Right lung (tissue), 5 donors: Measurements from ENCODE around the gene SMIM5. TPM values are rescaled to one million over a fixed set of nuclear protein-coding genes. Genes with fewer than 3 reads are reported as not detected.
"Not testable (repeated sequence)": the region's sequence is repeated elsewhere in the genome, so short reads cannot be mapped to it uniquely, and the experiment has no call there.

Experiments
- DNase-seq, 2 donors: peaks; one replicate each; pipeline ENCODE4 v3.0.0-alpha.2; 2013
- polyA plus RNA-seq, 5 donors: library from polyadenylated mRNA; unstranded; fragments of 120-200 nt; gene quantifications; one replicate each; pipeline versions ENCODE4 v1.2.1 to v1.2.3, GENCODE V29; 2013; ENCODE audit warnings: inconsistent platforms in 1 of 5, low replicate concordance in 1 of 5; ENCODE audit not compliant: insufficient read length in 5 of 5, insufficient read depth in 1 of 5

SMIM5 gene
- polyA plus RNA-seq, 5 donors: 1.4 to 3.7 (median 2.3) TPM

DNA sequence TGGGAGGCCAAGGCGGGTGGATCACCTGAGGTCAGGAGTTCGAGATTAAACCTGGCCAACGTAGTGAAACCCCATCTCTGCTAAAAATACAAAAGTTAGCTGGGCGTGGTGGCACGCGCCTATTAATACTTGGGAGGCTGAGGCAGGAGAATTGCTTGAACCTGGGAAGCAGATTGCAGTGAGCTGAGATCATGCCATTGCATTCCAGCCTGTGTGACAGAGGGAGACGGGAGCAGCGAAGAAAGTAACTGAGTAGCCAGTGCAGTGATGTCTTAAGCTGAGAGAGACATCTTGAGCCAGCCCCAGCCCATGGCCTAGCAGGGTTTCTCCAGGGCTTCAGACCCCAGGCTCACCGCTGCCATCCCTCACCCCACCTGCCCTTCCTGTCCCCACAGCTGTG, 9.8 kb upstream of the SMIM5 start:
- no peak for DNase-seq

DNA sequence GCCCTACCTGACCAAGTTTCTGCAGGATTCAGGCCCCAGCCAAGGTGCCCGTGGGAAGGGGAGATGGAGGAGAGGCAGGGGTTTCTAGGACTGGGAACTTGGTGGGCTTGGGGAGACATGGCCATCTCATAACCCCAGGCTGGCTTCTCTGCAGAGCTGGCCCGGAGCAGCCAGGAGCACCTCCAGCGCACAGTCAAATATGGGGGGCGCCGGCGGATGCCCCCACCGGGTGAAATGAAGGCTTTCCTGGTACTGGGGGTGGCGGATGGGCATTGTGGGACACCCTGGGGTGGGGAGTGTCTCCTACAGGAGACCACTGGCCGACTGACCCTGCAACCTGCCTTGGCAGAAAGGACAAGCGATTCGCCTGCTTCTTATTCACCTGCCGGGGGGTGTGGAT, 9.2 kb upstream of the SMIM5 start:
- no peak for DNase-seq

DNA sequence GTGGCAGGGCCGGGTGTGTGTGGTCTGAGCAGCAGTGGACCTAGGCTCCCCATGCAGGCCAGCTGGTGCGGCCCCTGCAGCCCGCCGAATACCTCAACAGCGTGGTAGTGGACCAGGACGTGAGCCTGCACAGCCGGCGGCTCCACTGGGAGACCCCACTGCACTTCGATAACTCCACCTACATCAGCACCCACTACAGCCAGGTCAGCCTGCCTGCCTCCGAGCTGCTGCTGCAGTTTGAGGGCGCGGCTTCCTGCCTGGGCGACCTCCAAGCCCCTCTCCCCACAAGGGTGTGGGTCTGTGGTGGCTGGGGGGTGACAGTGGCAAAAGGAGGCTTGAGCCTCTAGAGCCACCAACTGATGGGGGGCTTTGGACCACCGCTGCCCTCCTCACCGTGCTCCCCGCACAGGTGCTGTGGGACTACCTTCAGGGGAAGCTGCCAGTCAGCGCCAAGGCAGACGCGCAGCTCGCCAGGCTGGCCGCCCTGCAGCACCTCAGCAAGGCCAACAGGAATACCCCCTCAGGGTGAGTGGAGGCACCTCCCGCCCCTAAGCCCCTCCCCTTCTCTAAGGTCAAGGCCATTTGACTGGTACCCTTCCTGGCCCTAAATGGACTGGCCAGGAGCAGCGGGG, 8.4 kb upstream of the SMIM5 start:
- DNase-seq: no peak

DNA sequence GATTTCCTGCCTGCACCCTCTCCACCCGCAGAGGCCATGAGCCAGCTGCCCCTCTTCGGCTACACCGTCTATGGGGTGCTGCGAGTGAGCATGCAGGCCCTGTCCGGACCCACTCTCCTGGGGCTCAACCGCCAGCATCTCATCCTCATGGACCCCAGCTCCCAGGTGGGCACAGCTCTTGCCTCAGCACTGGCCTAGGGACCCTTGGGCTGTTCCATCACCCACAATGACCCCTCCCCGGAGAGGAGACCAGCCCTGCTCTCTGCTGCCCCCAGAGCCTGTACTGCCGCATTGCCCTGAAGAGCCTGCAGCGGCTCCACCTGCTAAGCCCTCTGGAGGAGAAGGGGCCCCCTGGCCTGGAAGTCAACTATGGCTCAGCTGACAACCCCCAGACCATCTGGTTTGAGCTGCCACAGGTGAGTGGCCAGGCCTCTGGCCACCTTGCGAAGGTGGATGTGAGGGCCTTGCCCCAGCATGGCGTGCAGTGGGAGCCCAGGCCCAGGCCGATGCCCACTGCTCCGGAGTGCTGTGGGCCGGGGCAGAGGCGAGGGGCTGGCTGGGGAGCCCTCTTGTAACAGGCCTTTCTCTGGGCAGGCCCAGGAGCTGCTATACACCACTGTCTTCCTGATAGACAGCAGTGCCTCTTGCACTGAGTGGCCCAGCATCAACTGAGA, 7.3 kb upstream of the SMIM5 start:
- DNase-seq: no peak

GRCh38 chr17:75626496-75627038, 6.7 kb upstream of the SMIM5 start:
- DNase-seq: no peak

DNA sequence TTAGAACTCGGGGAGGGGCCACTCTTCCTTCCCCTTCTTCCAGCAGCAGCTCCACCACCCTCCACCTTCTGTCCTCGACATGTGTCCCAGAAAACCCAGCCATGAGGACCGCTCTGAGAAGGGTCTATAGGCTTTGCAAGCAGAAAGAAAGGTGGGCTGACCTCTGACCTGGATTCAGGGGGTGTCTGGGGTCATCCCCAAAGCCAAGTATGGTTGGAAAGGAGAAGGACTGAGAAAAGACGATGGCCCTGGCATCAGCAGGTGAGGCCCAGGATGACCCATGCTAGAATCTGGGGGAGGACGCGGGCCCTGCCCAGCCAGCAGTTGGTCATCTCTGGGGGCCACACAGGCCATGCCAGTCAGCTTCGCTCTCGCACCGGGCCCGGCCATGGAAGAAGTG, 6.1 kb upstream of the SMIM5 start:
- no peak for DNase-seq

- no peak for DNase-seq
Measured at GRCh38 chr17:75628425-75628824, 4.8 kb upstream of the SMIM5 start.

GRCh38 chr17:75629157-75629556, 4.1 kb upstream of the SMIM5 start:
- no peak for DNase-seq

GRCh38 chr17:75630071-75630917, 2.9 kb upstream of the SMIM5 start:
- DNase-seq: no peak

- DNase-seq: no peak
Measured at GRCh38 chr17:75631353-75631752, 1.9 kb upstream of the SMIM5 start.

DNA sequence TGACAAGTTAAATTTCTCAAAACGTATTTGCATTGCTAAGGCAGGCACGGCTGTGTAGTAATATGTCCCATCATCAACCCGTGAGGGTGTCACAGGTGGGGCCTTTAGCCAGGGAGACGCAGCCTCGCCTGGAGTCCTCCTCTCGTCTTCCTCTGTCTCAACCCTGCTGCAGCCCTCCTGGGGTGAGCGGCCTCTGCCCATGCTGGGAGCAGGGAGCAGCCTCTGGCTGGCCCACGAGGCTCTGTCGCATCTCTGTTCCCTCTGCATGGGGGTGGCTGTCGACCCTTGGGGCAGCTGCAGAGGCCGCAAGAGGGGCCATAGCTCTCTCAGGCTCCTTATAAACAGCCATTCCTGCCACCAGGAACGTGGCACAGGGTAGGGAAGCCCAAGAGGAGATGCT, 806 bp upstream of the SMIM5 start:
- DNase-seq: no peak

DNA sequence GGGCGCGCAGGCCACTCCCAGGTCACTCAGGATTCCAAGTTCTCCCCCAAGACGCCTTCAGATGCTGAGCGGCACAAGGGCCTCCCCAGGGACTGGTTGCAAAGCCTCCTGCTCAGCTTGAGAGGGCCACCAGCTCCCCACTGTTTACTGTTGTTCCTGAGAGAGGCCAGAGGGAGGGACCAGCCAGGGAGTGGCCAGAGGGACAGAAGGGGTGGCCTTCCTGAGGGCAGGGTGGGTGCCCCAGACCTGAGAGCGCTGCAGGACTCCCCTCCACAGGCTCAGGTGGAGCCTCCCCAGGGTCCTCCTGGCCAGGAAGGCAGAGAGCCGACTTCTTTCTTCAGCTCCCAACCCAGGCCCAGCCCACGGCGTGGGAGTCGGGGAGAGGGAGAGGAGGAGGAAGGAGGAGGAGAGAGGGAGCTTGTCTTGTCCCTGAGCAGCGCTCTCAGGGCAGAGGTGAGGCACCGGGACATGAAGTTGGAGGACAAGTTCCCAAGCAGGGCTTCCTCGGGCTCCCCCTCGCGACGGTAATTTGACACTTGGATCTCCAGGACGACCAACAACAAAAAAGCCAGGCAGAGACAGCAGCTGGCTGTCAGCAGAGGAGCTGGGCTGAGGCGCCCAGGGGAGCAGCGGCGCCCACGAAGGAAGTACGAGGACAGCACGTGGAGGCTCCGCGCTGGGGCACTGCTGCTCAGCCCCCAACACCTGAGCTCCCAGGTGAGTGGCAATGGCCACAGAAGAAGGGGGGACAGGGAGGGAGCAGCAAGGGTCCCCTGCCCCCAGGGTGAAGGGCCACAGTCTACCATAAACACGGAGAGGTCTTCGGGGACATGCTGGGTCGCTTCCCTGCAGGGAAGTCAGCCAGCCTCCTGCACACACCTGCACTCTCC, 497 bp downstream of the SMIM5 start:
- DNase-seq: peak; percentile 90 to 91

DNA sequence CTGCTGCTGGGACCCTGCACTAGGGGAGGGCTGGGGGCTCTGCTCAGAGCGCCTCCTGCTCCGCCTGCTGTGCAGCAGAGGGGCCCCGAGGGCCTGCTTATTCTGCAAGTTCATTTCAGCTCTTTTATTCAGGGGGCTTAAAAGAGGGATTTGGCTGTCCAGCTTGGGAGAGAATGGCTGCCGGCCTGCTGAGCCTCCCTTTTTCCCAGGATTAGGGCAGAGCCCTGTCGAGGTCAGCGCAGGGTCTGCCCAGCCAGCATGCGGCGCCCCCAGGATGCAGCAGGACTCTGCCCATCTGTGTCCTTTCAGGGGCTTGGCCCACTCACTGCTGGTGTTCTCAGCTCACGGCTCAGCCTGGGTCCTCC, 1.1 kb downstream of the SMIM5 start:
- no peak for DNase-seq

DNA sequence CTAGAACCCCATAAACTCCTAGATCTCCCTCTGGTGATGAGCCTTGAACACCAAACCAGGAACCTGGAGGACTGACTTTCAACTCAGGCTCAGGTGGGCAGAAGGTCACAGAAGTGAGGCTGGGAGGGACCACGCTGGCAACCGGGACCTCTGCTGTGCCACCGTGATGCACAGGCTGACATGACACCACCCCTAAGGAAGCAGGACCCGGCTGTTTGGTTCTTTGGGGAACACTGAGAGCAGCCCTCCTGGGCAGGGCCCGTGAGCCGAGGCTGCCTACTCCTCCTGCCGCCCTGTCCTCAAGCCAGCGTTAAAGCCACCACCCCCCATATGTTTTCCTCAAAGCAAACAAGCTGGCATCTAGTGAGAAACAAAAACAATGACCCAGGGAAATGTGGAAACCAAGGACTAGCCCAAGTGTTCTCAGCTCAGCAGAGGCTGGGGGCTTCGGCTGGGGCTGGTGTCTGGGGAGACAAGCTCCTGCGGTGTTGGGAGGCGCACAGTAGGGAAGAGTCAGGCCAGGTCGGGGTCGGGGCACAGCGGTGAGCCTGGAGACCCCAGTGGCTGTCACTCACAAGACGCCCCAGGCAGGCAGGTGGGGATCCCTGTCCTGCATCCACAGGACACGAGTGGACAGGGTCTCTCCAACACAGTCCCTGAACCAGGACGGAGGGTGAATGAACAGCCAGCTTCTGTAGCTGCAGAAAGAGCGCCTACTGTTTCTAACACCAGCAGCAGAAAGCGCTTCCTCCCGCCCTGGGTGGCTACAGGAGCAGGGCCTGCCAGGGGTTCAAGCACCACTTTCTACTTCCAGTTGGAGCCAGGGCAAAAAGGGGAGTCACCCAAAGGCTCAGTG, 1.7 kb downstream of the SMIM5 start:
- no peak for DNase-seq

DNA sequence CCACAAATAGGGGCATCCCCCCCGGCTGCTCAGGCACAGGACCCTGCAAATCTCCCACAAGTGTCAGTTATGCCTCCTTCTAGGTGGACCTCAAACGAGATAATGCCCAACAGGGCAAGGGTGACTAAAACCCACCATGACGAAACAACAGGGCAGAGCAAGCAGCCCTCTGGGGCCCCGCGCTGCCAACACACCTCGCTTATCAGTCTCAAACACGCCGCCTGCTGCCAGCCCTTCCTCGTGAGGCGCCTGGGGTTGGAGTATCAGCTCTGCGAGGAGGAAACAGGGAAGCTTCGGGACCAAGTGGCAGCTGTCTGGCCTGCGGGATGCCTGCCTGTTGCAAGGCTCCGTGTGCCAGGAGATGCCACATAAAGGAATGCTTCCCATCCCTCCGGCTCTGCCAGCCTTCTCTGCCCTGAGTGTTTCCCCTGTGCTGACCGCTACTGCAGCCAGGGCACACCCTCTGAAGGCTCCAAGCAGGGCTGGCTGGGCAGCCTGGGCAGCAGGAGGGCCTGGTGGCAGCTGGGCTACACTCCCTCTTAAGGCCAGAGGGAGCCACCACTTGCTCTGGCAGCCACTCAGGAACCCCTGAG, 2.5 kb downstream of the SMIM5 start:
- no peak for DNase-seq

- DNase-seq: no peak
Measured at GRCh38 chr17:75636381-75637142, 3.3 kb downstream of the SMIM5 start.

DNA sequence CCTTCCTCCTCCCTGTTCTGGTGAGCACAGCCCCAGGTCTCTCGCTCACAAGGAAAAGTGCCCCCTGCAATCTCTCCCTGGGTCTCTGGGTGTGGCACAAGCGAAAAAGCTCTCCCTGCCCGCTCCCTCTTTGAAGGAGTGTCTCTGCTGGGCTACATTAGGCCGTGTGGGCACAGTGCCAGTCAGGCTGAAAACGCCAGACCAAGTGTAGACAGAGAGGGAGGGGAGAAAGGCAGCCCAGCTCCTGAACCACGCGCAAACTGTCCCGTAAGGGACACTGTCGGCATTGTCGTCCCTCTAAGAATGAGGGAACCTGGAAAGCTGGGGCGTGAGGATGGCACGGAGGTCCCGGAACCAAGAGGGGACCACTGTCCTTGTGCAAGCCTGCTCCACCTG, 3.9 kb downstream of the SMIM5 start:
- no peak for DNase-seq

- no peak for DNase-seq
Measured at GRCh38 chr17:75637551-75637950, 4.3 kb downstream of the SMIM5 start.

DNA sequence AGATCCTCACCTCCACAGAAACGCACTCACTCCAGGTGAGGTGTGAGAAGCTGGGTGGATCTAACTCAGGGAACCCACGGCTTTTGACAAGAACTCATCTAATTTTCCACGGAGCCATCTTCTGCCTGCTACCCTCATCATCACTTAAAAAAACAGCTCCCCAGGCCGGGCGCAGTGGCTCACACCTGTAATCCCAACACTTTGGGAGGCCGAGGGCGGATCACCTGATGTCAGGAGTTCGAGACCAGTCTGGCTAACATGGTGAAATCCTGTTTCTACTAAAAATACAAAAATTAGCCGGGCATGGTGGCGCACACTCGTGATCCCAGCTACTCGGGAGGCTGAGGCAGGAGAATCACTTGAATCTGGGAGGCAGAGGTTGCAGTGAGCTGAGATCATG, 4.8 kb downstream of the SMIM5 start:
- not testable (repeated sequence) for DNase-seq

GRCh38 chr17:75638893-75639292, 5.7 kb downstream of the SMIM5 start:
- DNase-seq: no peak
